DMS79 treated with DMSO at 0.1 percent for 48 hours (cell line): ENCODE results near the gene MAPK8IP3.

Experiments
- DNase-seq: peaks from one replicate; lab custom pipeline; 2025; lab: John Stamatoyannopoulos, UW

MAPK8IP3 gene

GRCh38 chr16:1740234-1740633 lies 34.2 kb downstream of the MAPK8IP3 start:
- DNase-seq: no peak

- no peak for DNase-seq
Observed at GRCh38 chr16:1740781-1741490, 34.9 kb downstream of the MAPK8IP3 start.

GRCh38 chr16:1741553-1742165 lies 35.7 kb downstream of the MAPK8IP3 start:
- DNase-seq: no peak

- DNase-seq: no peak
Observed at GRCh38 chr16:1743376-1744337, 37.7 kb downstream of the MAPK8IP3 start.

GRCh38 chr16:1744338-1744840 lies 38.4 kb downstream of the MAPK8IP3 start:
- no peak for DNase-seq

- no peak for DNase-seq
Observed at GRCh38 chr16:1745181-1745899, 39.3 kb downstream of the MAPK8IP3 start.

- no peak for DNase-seq
Observed at GRCh38 chr16:1745900-1746692, 40.1 kb downstream of the MAPK8IP3 start.

GRCh38 chr16:1746693-1747195 lies 40.7 kb downstream of the MAPK8IP3 start:
- DNase-seq: no peak

- DNase-seq: no peak
Observed at GRCh38 chr16:1747934-1748333, 41.9 kb downstream of the MAPK8IP3 start.

- no peak for DNase-seq
Observed at GRCh38 chr16:1749152-1750117, 43.4 kb downstream of the MAPK8IP3 start.

GRCh38 chr16:1751946-1752345 lies 46.0 kb downstream of the MAPK8IP3 start:
- no peak for DNase-seq

GRCh38 chr16:1752853-1753252 lies 46.9 kb downstream of the MAPK8IP3 start:
- no peak for DNase-seq

- no peak for DNase-seq
Observed at GRCh38 chr16:1754204-1754603, 48.2 kb downstream of the MAPK8IP3 start.

- DNase-seq: no peak
Observed at GRCh38 chr16:1757714-1758461, 51.9 kb downstream of the MAPK8IP3 start.

GRCh38 chr16:1758923-1759322 lies 52.9 kb downstream of the MAPK8IP3 start:
- DNase-seq: no peak

GRCh38 chr16:1759511-1759910 lies 53.5 kb downstream of the MAPK8IP3 start:
- DNase-seq: no peak

GRCh38 chr16:1760911-1761310 lies 54.9 kb downstream of the MAPK8IP3 start:
- no peak for DNase-seq

- no peak for DNase-seq
Observed at GRCh38 chr16:1761751-1762150, 55.8 kb downstream of the MAPK8IP3 start.
